H1 (cell line): ENCODE results near the gene MTFMT. TPM values are rescaled to one million over a fixed set of nuclear protein-coding genes. Genes with fewer than 3 reads are reported as not detected.

Experiments used
- HDAC2 ChIP-seq, 2 experiments: fragments of 300-600 bp in 1 of 2; sonication (generic) in 1 of 2; IDR thresholded peaks; 2 replicates each; pipeline ENCODE4 v1.6.1; 2011 to 2012; ENCODE audit warnings: low read depth in 2 of 2, low read length in 2 of 2, mild to moderate bottlenecking in 2 of 2, moderate library complexity in 2 of 2, borderline replicate concordance in 1 of 2, inconsistent platforms in 1 of 2
- polyA plus RNA-seq, 7 experiments: library from polyadenylated mRNA; depleted of rRNA in 3 of 7; stranded (reverse) in 5 of 7; unstranded in 2 of 7; fragments of >200 nt in 5 of 7; fragments of 200-250 nt in 2 of 7; gene quantifications; 1 replicate in 5 of 7; 2 replicates in 1 of 7; 4 replicates in 1 of 7; pipeline versions ENCODE4 v1.2.1 to v1.2.3, GENCODE V29; 2011 to 2013; ENCODE audit warnings: missing spikeins in 2 of 7, mixed read lengths in 2 of 7
- total RNA-seq: library from RNA; stranded (reverse); fragmentation: NEBNext Ultra II Directional; extraction: Animal tissue kit (Norgen Biotek cat#: 25700); gene quantifications from 2 replicates; pipeline ENCODE4 v1.2.1, GENCODE V29; 2021
- TF ChIP-seq, protein P1 (sequence below): IDR thresholded peaks from 2 replicates; pipeline ENCODE4 v1.6.1; 2012; ENCODE audit warnings: low read length, inconsistent platforms

MTFMT gene
- total and polyA plus RNA-seq, 2 of the 8 experiments (the other 6 are each of a cell fraction or from before 2014, with no cell fraction given), result 7.7 to 20.8 TPM

- TF ChIP-seq, protein P1, sequence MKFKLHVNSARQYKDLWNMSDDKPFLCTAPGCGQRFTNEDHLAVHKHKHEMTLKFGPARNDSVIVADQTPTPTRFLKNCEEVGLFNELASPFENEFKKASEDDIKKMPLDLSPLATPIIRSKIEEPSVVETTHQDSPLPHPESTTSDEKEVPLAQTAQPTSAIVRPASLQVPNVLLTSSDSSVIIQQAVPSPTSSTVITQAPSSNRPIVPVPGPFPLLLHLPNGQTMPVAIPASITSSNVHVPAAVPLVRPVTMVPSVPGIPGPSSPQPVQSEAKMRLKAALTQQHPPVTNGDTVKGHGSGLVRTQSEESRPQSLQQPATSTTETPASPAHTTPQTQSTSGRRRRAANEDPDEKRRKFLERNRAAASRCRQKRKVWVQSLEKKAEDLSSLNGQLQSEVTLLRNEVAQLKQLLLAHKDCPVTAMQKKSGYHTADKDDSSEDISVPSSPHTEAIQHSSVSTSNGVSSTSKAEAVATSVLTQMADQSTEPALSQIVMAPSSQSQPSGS, result no peak
- TF ChIP-seq HDAC2 (IDR thresholded peaks at IDR 0.05; ENCODE audit: borderline replicate concordance in 1 of 2, low read depth in 2 of 2, low read length in 2 of 2), result no peak
- TF ChIP-seq, all 59 proteins: peak for 0
These were observed 32.4 kb downstream of the MTFMT start (continued) for GRCh38 chr15:64997066-64997465.
